Breast epithelium (tissue), 3 donors: ENCODE results near the gene DMD.

Source experiments
- POLR2AphosphoS5 ChIP-seq, 3 donors: sonication (generic); formaldehyde crosslinking; IDR thresholded peaks; one replicate each; pipeline ENCODE4 v1.6.1; 2017; ENCODE audit warnings: antibody characterized with exemption in 3 of 3
- TF ChIP-seq, protein P1 (sequence below), 3 donors: fragments of 450-650 bp; IDR thresholded peaks; one replicate each; pipeline ENCODE4 v1.5.1; 2016 to 2017; ENCODE audit warnings: antibody characterized with exemption in 3 of 3, mild to moderate bottlenecking in 3 of 3, moderate library complexity in 3 of 3

DNA sequence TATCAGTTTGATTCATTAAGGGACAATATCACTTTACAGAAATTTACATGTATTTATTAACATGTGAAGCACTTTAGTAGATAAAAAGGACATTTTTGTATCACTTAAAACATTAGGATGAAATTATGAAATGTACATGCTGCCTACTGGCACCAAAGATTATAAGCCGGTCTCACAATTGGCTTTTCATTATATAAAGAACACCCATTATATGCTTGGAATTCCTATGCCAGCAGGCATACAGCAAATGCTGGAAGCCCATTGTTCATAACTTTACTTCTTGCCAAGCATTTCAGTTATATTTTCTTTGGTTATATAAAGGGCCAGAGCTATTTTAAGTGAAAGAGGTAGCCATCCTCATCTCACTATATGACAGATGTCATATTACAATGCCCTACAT lies 145.9 kb downstream of the DMD start:
- TF ChIP-seq, protein P1, sequence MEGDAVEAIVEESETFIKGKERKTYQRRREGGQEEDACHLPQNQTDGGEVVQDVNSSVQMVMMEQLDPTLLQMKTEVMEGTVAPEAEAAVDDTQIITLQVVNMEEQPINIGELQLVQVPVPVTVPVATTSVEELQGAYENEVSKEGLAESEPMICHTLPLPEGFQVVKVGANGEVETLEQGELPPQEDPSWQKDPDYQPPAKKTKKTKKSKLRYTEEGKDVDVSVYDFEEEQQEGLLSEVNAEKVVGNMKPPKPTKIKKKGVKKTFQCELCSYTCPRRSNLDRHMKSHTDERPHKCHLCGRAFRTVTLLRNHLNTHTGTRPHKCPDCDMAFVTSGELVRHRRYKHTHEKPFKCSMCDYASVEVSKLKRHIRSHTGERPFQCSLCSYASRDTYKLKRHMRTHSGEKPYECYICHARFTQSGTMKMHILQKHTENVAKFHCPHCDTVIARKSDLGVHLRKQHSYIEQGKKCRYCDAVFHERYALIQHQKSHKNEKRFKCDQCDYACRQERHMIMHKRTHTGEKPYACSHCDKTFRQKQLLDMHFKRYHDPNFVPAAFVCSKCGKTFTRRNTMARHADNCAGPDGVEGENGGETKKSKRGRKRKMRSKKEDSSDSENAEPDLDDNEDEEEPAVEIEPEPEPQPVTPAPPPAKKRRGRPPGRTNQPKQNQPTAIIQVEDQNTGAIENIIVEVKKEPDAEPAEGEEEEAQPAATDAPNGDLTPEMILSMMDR (IDR thresholded peaks at IDR 0.05) = no peak
- TF ChIP-seq POLR2AphosphoS5 (IDR thresholded peaks at IDR 0.05) = no peak
